SU-DHL-6 (cell line): ENCODE data around the gene CNOT1.

Source experiments
- CTCF ChIP-seq: fragments of 200-600 bp; sonication (generic); IDR thresholded peaks from one replicate; pipeline ENCODE4 v1.5.1; 2017; ENCODE audit warnings: antibody characterized with exemption, mild to moderate bottlenecking, low read length, moderate library complexity; ENCODE audit not compliant: insufficient read depth, poor library complexity, severe bottlenecking
- EZH2phosphoT487 ChIP-seq: fragments of 200-600 bp; sonication (generic), shearing (Covaris generic); conservative IDR thresholded peaks from 2 replicates; pipeline ENCODE4 v1.6.1; 2018; ENCODE audit warnings: mild to moderate bottlenecking, antibody characterized with exemption, low read length, moderate library complexity, mixed read lengths

- TF ChIP-seq CTCF (no peak), EZH2phosphoT487 (no peak)
Observed at GRCh38 chr16:58472266-58472665, 157.4 kb downstream of the CNOT1 start.
